Left lung (tissue), 10 donors: ENCODE data around the gene METTL17. TPM values are rescaled to one million over a fixed set of nuclear protein-coding genes. Genes with fewer than 3 reads are reported as not detected.
"Not testable (repeated sequence)": the region's sequence is repeated elsewhere in the genome, so short reads cannot be mapped to it uniquely, and the experiment has no call there.

Experiments used
- ATAC-seq: fragments of 200-7000 bp; cut with Tn5 transposase; one replicate; pipeline ENCODE4 v1.9.1; 2020; ENCODE audit warnings: moderate library complexity
- DNase-seq, 4 donors: peaks; one replicate each; pipeline ENCODE4 v3.0.0-alpha.2; 2013 to 2020
- H3K27ac ChIP-seq, 2 donors: fragments of 200-600 bp; sonication (generic) in 1 of 2; one replicate each; pipeline versions ENCODE4 v1.5.0 to v1.8.0; 2020 to 2021
- H3K27me3 ChIP-seq, 2 donors: fragments of 200-600 bp; sonication (generic) in 1 of 2; one replicate each; pipeline versions ENCODE4 v1.5.0 to v1.8.0; 2020 to 2021
- H3K36me3 ChIP-seq, 2 donors: fragments of 200-600 bp; sonication (generic) in 1 of 2; one replicate each; pipeline versions ENCODE4 v1.5.0 to v1.8.0; 2020 to 2021
- H3K4me1 ChIP-seq, 2 donors: fragments of 200-600 bp; one replicate each; pipeline ENCODE4 v1.8.0; 2021
- H3K4me3 ChIP-seq, 2 donors: fragments of 200-600 bp; sonication (generic) in 1 of 2; one replicate each; pipeline versions ENCODE4 v1.5.0 to v1.8.0; 2020 to 2021; ENCODE audit warnings: mild to moderate bottlenecking in 1 of 2
- H3K9me3 ChIP-seq, 2 donors: fragments of 200-600 bp; sonication (generic) in 1 of 2; one replicate each; pipeline versions ENCODE4 v1.5.0 to v1.8.0; 2020 to 2021
- CTCF ChIP-seq, 2 donors: fragments of 200-600 bp; sonication (generic) in 1 of 2; IDR thresholded peaks; one replicate each; pipeline versions ENCODE4 v1.5.0 to v1.8.0; 2021; ENCODE audit warnings: antibody characterized with exemption in 2 of 2
- intact Hi-C, 2 donors: fragments of 100-400 bp; cut with DNase I; formaldehyde crosslinking; loops; one replicate each; pipeline versions ENCODE4 v1.11.2 to v1.14.2; 2022
- polyA plus RNA-seq, 6 donors: library from polyadenylated mRNA; unstranded; fragments of 120-200 nt; gene quantifications; one replicate each; pipeline ENCODE4 v1.2.1, GENCODE V29; 2013; ENCODE audit not compliant: insufficient read length in 6 of 6
- total RNA-seq, 2 donors: library from RNA; stranded (reverse); fragmentation: NEBNext Ultra II Directional; extraction: Animal tissue kit (Norgen Biotek cat#: 25700); gene quantifications; one replicate each; pipeline ENCODE4 v1.2.1, GENCODE V29; 2021
- donor health status: DM: no; HTN: yes; CAD: no.
- donor health status: DM: no; HTN: no; CAD: no.

The METTL17 gene
- total and polyA plus RNA-seq, 8 donors = 38.6 to 137 (median 112) TPM

DNA sequence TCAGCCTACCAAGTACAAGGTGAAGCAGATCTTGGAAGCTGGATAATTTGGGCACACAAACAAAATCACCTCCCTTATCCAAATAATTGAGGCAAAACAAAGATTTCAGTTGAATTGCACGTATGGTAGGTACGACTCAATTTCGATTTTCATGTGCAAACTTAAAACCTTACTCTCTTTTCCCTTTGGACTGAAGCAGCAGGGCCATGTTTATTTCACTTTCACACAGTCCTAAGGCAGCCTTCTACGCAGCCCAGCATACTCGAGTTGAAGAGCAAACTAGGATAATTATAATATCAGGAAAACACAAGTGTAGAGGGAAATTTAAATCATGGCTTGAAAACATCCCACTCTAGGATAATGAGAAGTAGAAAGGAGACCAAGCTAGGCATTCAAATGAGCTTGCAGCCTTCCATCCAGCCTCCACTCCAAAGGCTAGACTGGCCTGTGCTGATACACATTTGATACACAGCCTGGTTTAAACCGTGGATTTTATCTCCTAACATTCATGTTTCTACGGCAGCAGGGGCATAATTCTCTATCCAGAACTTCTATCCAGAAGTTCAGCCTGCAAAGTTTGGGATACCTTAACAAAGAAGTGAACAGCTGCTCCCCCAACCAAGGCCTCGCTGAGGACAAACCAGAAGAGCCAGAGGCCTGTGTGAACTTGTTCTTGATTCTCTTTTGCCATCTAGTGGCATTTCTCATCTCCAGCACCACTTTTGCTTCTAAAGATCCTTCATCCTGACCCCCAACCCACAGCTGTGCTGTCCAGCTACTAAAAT is 50.0 kb downstream of the METTL17 start:
- ATAC-seq (peak; percentile 71), DNase-seq (peak in 2 of 4 donors; percentile 59 to 81)
- Histone ChIP-seq H3K4me1 (peaks cover 24 to 31% of the 10 kb centered on the region in 2 donors), H3K27ac (peak overlapping the region; percentile 60 to 69), H3K4me3 (no peak overlapping the region), H3K36me3 (no peaks in the 10 kb centered on the region), H3K9me3 (no peaks in the 10 kb centered on the region), H3K27me3 (peaks cover 0 to 5% of the 10 kb centered on the region in 2 donors)
- intact Hi-C loops = loop anchor here in 1 of 2 donors (2.0 kb wide), 1 partner anchor 25 kb away; no protein-coding TSS in a partner anchor
- TF ChIP-seq CTCF (IDR thresholded peaks at IDR 0.05) = peak; percentile 42 to 46

DNA sequence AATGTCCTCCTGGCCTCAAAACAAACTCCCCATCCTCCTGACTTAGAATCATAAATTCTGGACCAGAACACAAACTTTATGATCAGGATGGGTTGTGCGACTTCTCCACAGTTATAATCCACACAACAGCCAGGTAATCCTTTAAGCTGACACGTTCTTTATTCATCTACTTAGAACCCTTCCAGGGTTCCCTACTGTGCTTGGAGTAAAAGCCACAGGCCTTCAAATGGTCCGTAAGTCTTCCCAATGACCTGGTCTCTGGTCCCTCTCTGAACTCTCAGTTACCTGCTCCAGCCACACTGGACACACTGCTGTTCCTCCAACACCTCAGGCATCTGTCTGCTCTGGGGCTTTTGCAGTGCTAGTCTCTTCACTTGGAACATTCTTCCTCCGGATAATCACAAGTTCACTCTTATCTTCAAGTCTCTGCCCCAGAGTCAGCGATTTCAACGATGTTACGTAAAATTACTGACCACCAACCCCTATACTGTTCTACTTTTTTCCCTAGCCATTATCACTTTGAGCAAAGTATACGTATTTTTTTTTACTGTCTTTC is 50.7 kb downstream of the METTL17 start:
- no peak overlapping the region for H3K4me3 ChIP-seq
- H3K4me1 ChIP-seq = peaks cover 24 to 31% of the 10 kb centered on the region in 2 donors
- intact Hi-C loops = loop anchor here in 1 of 2 donors (2.0 kb wide), 1 partner anchor 26 kb away; no protein-coding TSS in a partner anchor
- peak in 1 of 2 donors; percentile 6 for TF ChIP-seq CTCF (IDR thresholded peaks at IDR 0.05)
- no peak overlapping the region for H3K27ac ChIP-seq
- DNase-seq (no peak), ATAC-seq (no peak)
- peaks cover 0 to 5% of the 10 kb centered on the region in 2 donors for H3K27me3 ChIP-seq
- no peaks in the 10 kb centered on the region for H3K36me3 ChIP-seq
- H3K9me3 ChIP-seq = no peaks in the 10 kb centered on the region

GRCh38 chr14:21040941-21041340 is 51.2 kb downstream of the METTL17 start:
- intact Hi-C loops = loop anchor here in 1 of 2 donors (2.0 kb wide), 1 partner anchor 26 kb away; no protein-coding TSS in a partner anchor
- not testable (repeated sequence) for H3K4me3 ChIP-seq, ATAC-seq, H3K27ac ChIP-seq, H3K36me3 ChIP-seq, H3K27me3 ChIP-seq, DNase-seq, H3K9me3 ChIP-seq
- peaks cover 24 to 31% of the 10 kb centered on the region in 2 donors for H3K4me1 ChIP-seq

DNA sequence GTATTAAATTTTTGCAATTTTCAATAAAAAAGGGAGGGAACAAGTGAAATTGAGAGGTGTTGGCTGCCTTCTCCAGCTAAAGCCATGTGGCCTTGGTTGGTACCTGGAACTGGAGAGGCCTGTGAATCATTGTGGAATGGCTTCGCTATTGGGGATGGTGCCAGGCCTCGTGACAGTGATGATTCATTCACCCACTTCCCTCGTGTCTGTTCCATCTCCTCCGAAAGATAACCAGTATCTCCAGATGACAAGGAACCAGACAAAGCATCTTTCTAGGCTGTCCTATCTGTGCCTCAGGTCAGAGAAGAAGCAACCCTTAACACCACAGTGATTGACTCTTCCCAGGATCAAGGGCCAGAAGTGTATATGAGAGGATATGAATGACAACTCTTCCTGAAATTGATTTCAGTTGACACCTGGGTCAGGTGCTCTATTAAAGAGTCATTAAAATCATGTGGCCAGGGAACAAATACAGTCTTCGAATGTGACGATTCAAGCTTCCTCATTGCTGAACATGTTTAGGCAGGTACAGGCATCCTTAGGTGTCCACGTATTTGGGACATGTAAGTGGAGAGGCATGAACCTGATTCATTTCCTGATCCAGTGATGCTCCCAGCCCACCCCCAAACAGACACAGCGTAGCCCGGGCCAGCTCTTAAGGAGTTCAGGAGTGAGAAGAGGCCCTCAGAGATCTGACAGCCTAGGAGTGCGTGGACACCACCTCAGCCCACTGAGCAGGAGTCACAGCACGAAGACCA is 52.1 kb downstream of the METTL17 start, which contains the start of gene RNASE7:
Gene RNASE7 (plus strand): TSS at position 687 of the 758 bp plus-strand sequence. CDS start 631 bp downstream, outside the sequence.
- no peak within 1 kb of the TSS for H3K27ac ChIP-seq
- ATAC-seq (no peak), DNase-seq (no peak)
- TF ChIP-seq CTCF (IDR thresholded peaks at IDR 0.05) = no peak
- H3K4me1 ChIP-seq = peaks cover 24 to 31% of the 10 kb centered on the region in 2 donors
- no peak within 1 kb of the TSS for H3K4me3 ChIP-seq
- no peaks in the 10 kb centered on the region for H3K9me3 ChIP-seq
- intact Hi-C loops = loop anchor here in 1 of 2 donors (2.0 kb wide), 1 partner anchor 27 kb away; no protein-coding TSS in a partner anchor
- H3K36me3 ChIP-seq = no peaks in the 10 kb centered on the region
- peaks cover 0 to 5% of the 10 kb centered on the region in 2 donors for H3K27me3 ChIP-seq

- ATAC-seq = no peak
- intact Hi-C loops = no loop called here
- H3K4me1 ChIP-seq = peaks cover 24 to 31% of the 10 kb centered on the region in 2 donors
Observed at GRCh38 chr14:21042918-21043317, 53.1 kb downstream of the METTL17 start.

More at GRCh38 chr14:21042918-21043317, 53.1 kb downstream of the METTL17 start:
- Histone ChIP-seq H3K27ac (no peak overlapping the region), H3K4me3 (no peak overlapping the region), H3K36me3 (no peaks in the 10 kb centered on the region), H3K27me3 (peaks cover 0 to 5% of the 10 kb centered on the region in 2 donors), H3K9me3 (no peaks in the 10 kb centered on the region)
- TF ChIP-seq CTCF (IDR thresholded peaks at IDR 0.05) = no peak
- DNase-seq = no peak
